ENCODE measurements around the gene UBE2O.

UBE2O gene

DNA sequence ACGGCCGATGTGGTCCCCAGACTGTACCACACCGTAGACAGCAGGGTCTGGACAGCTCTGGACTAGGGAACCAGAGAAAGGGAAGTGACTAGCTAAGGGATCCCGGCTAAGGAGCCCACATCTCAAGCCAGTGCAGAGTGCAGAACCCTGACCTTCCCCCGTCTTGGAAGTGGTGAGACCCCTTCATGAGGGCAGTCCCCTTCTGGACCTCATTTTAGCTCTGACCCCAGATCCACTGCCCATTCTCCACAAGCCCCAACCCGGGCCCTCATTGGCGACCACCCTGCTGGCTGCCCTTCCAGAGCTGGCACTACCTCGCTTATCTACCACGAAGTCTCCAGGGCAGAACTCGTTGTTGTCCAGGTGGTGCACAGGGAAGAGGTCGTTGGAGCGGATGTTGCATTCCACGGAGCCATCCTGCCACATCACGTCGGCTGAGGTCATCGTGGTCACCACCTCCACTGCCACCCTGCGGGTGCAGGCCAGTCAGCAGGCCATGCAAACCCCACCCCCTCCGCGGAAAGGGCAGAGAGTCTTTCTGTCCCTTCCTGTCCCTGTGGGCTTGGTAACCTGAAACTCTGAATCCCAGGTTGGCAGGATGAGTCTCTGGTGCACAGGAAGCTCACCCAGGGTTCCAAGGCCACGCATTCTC is 54.3 kb downstream of the UBE2O start:
- FAIRE-seq (no peak), DNase-seq (ENCODE audit: insufficient read length, low spot score) (no peak)

DNA sequence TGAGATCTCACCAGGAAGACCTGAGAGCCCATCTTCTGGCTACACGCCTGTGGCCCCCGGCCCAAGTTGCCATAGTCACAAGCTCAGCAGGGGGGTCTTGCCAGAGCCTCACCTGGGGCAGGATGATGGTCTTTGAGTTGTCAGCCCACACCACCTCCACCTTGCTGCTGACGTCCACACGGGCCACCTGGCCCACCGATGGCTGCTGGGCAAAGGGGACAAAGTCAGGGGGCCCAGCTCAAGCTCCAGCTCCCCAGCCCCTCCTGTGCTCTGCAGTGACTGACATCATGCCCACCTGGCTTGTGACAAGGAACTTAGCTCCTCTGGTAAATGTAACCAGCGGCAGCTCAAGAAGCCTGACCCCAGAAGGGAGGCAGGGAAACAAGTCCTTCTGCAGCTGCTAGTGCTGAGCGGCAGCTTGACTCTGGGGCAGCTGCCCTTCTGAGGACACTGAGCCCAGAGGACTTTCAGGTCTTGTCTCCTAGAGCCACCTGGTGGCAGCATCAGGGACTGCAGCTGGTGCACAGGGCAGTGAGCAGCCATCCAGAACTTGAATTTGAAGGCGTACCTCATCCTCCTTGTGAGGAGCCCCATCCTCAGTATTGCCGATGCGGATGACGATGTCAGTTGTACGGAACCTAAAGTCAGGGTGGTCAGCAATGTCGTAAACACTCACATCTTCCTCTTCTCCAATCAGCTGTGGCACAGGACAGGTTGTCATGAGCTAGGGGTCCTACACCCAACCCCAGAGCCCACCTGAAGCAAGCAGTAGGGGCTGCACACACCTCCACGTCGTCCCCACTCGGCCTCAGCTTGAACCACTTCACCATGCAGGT is 55.0 kb downstream of the UBE2O start:
- FAIRE-seq (peak; percentile 94), DNase-seq (ENCODE audit: insufficient read length, low spot score) (peak; percentile 84)

DNA sequence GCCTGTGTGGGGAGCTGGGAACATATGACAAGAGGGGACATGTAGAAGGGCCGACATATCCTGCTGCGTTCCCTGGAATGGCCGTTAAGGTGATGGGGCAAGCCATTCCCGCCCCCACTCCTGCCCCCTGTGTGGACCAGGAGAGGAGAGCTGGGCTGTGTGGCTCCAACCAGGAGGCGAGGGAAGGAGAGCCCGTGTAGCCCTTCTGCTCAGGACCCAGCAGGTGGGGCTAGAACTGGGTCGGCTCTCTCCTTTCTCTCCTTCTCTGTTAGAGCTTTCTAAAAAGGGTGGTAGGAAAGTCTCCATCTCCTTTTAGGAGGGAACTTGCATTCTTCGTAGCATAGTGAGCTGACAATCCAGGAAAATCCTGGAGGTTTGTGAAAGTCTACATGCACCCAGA is 55.8 kb downstream of the UBE2O start:
- DNase-seq (ENCODE audit: insufficient read length, low spot score) = no peak
- no peak for FAIRE-seq

DNA sequence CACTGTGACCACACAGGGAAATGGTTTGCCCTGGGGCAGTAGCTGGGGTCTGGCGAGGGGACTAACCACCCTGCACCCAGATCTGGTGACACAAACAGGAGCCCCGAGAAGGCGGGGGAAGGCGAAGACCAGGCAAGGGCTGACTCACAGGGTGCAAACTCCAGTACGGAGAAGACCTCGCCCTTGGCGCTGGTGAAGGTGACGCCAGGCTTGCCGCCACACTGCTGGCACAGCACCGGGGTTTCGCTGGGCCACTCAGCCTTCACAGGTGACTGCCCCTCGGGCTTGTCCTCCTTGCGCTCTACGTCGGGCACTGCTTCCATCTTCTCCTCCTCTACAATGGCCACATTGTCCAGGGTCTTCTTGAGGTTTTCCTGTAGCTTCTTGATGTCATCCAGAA is 57.0 kb downstream of the UBE2O start:
- FAIRE-seq = no peak

DNA sequence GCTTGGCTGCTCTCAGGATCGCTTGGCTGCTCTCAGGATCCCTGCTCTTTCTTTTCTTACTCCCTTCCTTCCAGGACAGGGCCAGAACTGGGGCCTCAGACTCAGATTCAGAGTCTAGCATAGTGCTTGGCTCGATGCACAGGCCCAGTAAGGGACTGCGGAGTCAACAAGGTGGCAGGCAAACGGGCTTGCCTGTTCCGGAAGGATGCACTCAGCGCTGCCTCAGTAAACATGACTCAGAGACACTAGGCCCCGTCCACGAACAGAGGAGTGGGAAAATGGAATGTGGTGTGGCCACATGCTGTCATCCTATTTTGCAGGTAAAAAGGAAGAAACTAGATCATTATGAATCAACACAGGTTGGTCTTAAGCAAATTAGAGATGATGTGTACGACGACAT is 58.8 kb downstream of the UBE2O start:
- FAIRE-seq = no peak
- no peak for DNase-seq (ENCODE audit: insufficient read length, low spot score)

More for the DNA sequence above, 57.0 kb downstream of the UBE2O start:
- no peak for DNase-seq (ENCODE audit: insufficient read length, low spot score)

DNA sequence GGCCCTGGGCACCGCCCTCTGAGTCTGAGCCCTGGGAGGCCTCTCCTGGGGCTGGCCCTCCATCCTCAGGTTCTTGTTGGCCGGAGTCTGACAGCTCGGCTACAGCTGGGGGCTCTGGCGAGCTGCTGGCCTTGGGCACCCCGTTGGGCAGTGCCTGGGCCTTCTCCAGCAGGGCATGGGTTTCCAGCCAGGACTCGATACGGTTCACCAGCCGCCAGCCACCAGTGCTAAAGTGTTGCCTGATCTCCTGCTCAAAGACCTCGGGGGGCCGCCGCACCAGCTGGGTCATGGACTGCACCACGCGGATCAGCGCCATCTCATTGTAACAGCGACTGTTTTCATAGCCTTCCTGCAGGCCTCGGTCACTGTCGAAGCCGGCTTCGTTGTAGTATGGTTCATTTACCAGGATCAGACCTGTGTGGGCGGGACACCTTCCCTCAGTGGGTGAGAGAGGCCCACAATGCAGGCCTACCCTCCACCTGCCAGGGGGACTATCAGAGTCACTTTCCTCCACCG is 61.7 kb downstream of the UBE2O start:
- no peak for DNase-seq (ENCODE audit: insufficient read length, low spot score)
- FAIRE-seq = no peak

DNA sequence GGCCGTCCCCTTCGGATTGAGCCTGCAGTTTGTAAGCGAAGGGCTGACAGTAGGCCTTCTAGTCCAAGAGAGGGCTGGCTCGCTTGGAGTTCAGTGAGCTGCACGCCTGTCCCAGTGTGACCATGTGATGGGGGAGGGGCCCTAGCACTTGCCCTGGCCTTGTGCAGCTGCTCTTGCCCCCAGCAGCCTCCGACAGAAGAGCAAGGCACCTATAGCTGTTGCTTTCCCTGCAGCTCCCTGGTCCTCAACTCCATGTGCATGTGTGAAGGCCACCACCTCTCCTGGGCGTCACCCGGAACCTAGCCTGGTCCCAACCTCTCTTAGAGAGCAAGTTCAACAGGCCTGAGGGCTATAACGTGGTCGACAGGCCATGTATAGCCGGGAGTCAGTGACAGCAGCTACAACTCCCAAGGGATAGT is 62.9 kb downstream of the UBE2O start:
- DNase-seq (ENCODE audit: insufficient read length, low spot score) (no peak), FAIRE-seq (no peak)

DNA sequence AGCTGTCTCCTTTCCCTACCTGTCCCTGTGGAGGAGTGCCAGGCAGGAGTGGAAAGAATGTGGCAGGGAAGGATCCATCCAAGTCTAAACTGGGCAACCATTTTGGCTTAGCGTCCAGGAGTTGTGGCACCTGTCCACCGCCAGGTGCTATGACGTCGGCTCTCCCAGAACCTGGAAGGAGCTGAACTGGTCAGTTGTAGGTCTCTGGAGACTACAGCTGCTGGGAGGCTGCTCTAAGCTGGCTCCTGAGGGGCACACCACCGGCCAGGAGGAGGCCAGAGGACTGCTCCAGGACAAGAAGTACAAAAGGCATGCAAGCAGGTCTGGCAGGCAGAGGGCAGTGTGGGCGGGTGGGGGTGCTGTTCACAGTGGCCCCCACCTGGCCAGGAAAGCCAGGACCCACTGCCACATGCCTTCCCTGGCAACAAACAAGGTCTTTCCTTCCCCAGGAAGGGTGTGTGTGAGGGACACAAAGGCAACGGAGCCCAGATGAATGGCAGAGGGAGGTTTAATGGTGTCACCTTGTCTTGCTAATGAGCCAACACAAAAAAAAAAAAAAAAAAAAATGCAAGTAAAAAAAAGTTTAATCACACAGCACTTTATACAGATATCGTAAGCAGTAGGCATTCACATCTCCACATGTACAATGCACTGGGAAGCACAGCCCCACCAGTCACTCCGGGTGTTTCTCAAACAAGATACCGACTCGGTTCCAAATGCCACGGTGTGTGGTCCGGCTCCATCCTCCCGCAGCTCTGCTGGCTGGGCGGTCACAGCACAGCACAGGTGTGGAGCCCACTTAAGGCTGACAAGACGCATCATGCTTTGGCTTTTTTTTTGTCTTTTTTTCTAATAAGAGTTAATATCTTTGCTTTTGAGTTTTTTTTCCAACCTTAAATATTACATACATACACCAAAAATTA is 63.7 kb downstream of the UBE2O start:
- DNase-seq (ENCODE audit: insufficient read length, low spot score) = no peak
- no peak for FAIRE-seq

DNA sequence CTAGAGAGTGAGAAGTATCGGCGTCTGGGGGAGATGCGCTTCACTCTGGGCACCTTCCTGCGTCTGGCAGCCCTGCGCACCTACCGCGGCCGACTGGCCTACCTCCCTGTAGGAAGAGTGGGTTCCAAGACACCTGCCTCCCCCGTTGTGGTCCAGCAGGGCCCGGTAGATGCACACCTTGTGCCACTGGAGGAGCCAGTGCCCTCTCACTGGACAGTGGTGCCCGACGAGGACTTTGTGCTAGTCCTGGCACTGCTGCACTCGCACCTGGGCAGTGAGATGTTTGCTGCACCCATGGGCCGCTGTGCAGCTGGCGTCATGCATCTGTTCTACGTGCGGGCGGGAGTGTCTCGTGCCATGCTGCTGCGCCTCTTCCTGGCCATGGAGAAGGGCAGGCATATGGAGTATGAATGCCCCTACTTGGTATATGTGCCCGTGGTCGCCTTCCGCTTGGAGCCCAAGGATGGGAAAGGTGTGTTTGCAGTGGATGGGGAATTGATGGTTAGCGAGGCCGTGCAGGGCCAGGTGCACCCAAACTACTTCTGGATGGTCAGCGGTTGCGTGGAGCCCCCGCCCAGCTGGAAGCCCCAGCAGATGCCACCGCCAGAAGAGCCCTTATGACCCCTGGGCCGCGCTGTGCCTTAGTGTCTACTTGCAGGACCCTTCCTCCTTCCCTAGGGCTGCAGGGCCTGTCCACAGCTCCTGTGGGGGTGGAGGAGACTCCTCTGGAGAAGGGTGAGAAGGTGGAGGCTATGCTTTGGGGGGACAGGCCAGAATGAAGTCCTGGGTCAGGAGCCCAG is 65.8 kb downstream of the UBE2O start:
- DNase-seq (ENCODE audit: insufficient read length, low spot score) = no peak
- no peak for FAIRE-seq

DNA sequence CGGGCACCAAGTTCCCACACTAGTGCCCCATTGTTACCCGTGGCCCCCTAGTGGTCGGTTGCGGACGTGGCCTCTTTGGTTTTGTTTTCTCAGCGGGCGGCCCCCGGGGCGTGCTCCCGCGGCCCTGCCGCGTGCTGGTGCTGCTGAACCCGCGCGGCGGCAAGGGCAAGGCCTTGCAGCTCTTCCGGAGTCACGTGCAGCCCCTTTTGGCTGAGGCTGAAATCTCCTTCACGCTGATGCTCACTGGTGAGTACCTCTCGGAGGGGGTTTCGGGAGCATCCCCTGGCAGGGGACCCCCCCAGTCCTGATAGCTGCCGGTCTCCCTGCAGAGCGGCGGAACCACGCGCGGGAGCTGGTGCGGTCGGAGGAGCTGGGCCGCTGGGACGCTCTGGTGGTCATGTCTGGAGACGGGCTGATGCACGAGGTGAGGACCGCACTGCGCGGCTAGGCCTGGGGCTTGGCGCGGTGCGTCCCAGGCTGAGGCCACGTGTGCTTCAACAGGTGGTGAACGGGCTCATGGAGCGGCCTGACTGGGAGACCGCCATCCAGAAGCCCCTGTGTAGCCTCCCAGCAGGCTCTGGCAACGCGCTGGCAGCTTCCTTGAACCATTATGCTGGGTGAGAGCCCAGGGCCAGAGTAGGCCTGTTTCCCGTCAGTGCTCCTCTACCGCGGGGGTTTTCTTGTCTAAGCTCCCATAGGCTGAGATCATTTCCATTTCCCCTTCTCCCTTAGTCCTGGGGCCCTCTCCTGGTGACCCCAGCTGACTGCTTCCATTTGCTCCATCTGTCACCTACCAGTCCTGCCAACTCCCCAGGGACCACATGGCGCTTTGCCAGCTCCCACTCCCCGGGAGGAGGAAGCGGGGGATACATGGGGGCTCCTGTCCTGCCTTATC is 66.8 kb downstream of the UBE2O start:
- FAIRE-seq = peak; percentile 80

DNA sequence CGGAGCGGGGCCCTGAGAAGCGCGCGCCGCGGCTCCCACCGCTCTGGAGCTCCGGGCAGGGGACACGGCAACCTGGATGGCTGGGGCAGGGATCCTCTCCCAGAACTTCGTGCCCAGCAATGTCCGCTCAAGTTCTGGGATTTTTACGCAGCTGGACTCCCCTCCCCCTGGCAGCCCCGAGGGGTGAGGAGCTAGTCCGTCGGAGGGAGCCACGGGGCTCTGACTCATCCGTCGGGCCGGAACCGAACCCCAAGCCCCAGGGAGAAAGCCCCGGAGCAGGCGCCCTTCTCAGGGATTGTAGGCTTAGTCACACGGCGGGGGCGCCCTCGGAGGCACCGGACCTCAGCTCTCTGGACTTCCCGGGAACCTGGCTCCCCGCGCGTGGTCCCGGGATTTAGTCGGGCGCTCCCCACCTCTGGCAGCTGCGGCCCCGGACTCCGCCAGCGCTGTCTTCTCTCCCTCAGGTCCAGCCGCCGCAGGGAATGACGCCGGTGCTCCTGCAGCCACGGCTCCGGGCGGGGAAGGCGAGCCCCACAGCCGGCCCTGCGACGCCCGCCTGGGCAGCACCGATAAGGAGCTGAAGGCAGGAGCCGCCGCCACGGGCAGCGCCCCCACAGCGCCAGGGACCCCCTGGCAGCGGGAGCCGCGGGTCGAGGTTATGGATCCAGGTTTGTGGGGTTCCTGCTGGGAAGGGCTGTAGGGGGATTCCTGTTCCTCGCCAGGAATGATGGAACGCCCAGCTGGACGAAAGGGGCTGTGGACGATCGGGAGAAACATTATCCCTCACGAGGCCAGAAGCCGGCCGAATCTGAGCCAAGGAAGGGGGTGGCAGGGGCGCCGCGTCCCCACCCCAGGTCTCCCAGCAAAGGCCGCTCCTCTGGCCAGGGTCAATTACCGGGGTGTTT is 67.7 kb downstream of the UBE2O start:
- FAIRE-seq (no peak), DNase-seq (ENCODE audit: insufficient read length, low spot score) (no peak)

More for the DNA sequence above, 66.8 kb downstream of the UBE2O start:
- DNase-seq (ENCODE audit: insufficient read length, low spot score) = peak; percentile 94

DNA sequence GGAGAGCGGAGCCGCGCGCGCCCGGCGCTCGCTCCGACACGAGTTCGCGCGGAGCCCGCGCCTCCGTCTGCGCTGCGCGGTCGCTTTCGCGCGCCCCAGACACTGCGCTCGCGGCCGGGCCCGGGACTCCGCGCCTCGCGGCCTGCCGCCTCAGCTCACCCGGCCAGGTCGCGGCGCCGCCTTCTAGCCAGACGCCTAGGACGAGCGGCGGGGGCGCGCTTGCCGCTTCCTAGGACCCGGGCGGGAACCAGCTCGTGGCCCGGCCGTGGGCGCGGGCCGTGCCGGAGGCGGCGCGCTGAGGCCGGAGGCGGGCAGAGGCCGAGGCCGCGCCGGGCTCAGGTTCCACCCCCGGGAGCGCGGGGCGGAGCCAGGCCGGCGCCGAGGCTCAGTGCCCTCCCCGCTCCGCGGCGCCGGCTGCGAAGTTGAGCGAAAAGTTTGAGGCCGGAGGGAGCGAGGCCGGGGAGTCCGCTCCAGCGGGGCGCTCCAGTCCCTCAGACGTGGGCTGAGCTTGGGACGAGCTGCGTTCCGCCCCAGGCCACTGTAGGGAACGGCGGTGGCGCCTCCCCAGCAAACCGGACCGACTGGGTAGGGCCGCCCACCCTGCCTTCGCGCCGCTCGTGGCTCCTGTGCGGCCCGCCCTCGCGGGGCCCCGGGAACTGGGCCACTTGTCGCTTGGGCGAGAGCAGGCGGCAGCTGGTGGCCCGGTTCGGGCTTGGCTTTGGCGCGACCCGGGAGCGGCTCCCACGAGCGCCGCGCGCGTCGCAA is 68.5 kb downstream of the UBE2O start, which contains the start of gene SPHK1:
SPHK1 (plus strand) TSS at position 388 of the 765 bp plus-strand sequence. CDS start 1,036 bp downstream, outside the sequence.
- FAIRE-seq = peak; percentile 45
- DNase-seq (ENCODE audit: insufficient read length, low spot score) = peak; percentile 90

DNA sequence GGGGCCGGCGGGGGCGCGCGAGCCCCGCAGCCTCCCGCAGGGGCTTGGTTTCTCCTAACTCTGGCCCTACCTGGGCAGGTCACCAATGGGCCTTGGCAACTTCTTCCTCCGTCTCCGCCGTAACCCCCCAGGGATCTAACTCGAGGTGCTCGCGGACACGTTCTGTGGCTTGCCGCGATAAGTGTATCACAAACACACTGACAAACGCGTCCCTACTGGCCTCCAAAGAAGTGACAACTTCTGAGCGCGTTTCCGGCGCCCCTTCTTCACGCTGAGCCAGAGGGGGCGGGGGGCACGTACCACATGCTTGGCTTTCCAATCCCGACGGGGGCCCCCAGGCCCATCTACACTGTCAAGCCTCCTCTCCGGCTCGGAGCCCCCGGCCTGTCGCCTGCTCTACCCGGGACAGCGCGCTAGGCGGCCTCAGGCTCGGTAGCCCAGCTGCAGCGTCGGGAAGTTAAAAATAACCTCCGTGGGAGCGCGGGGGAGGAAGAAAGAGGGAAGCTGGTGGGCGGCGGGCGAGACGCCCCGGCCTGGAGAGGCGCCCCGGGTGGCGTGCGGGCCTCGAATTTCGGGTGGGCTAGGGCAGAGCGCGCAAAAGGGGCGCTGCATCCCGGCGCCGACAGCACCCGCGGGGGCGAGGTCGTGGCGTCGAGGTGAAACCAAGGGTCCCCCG is 69.3 kb downstream of the UBE2O start:
- peak; percentile 35 for FAIRE-seq
- DNase-seq (ENCODE audit: insufficient read length, low spot score) = peak; percentile 58

DNA sequence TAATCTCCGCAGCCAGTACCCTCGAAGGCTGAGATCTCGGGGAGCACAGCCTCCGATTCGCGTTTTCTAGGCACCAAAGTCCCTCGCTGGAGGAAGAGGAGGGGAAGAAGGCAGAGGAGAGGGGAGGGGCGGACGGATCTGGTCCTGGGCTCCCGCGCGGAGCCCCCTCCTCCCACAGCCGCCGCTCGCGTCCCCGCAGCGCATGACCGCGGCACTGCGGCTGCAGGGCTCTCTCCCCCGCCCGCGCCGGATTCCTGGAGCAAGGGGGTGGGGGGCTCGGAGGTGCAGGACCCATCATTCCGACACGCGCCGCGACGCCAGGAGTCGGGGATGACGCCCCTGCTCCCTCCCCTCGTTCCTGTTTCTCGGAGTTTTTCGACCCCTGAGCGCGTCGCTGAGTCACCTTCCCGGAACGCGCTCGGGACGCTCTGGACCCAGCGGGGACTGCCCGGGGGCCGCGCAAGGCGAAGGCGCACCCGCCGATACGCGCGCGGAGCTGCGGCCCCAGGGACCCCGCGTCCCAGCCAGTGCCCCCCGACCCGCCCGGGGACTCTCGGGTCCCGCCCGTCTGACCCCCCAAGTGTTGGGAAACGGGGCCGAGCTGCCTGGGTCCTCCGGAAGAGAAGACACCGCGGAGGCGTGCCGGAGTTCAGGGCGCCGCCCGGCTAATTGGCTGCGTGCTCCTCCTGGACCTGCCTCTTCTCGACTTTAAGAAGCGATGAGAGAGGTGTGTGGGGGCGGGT is 70.0 kb downstream of the UBE2O start:
- no peak for FAIRE-seq
- DNase-seq (ENCODE audit: insufficient read length, low spot score) = peak; percentile 72

DNA sequence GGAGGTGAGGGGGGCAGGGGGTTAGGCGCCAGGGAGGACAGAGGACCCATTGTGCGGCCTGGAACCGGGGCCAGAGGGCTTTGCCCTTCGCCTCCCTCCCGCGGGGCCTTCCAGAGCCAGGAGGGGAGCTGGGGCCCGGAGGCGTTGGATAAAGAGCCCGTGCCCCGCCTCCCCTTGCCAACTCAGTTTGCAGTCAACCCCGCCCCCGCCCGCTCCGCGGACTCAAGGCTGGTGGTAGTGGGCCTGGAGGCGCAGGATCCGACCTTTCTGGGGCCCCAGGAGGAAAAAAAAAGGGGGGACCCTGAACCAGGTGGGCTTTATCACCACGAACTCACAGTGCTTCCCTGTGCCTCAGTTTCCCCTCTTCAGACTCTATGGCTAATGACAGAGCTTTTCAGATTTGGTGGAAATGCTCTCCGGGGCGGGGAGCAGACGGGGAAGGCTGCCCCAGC is 70.6 kb downstream of the UBE2O start:
- no peak for DNase-seq (ENCODE audit: insufficient read length, low spot score)

More for the DNA sequence above, 70.6 kb downstream of the UBE2O start:
- FAIRE-seq = no peak

Data from GM19239 (cell line).